Caco-2 (cell line): Measurements from ENCODE around the gene NPL. TPM values are rescaled to one million over a fixed set of nuclear protein-coding genes. Genes with fewer than 3 reads are reported as not detected.

ENCODE experiments used
- BruUV-seq: library from RNA; stranded (reverse); fragments of 400-500 nt; replicated peaks from 2 replicates; lab custom pipeline; 2021; lab: Mats Ljungman, UMichigan
- CTCF ChIA-PET: fragments of 300-600 bp; sonication (Branson Sonifier 250); formaldehyde crosslinking; loops from one replicate; lab custom pipeline; 2022; ENCODE audit warnings: antibody characterized with exemption; lab: Charles Lee
- POLR2A ChIA-PET: fragments of 300-600 bp; sonication (Branson Sonifier 250); formaldehyde crosslinking; loops from one replicate; lab custom pipeline; 2022; ENCODE audit warnings: antibody characterized with exemption; lab: Charles Lee
- DNase-seq, 2 experiments: peaks; one replicate each; pipeline versions ENCODE4 v3.0.0 to v3.0.0-alpha.2; 2020 to 2022
- H3K27me3 ChIP-seq: replicated peaks from 2 replicates; pipeline ENCODE4 v1.6.0; 2011; ENCODE audit warnings: low read length; ENCODE audit not compliant: control insufficient read depth, insufficient read depth
- H3K36me3 ChIP-seq: 2 replicates; pipeline ENCODE4 v1.5.1; 2011; ENCODE audit warnings: low read length; ENCODE audit not compliant: control insufficient read depth, insufficient read depth
- H3K4me1 ChIP-seq: fragments of 250-450 bp; sonication (Bioruptor Pico); 2 replicates; pipeline ENCODE4 v1.5.1; 2020; ENCODE audit warnings: mild to moderate bottlenecking
- H3K4me3 ChIP-seq: 2 replicates; pipeline ENCODE4 v1.5.1; 2011; ENCODE audit warnings: low read depth, mild to moderate bottlenecking, control low read depth, low read length
- H3K9me3 ChIP-seq: fragments of 250-450 bp; sonication (Bioruptor Pico); 2 replicates; pipeline ENCODE4 v1.5.1; 2020; ENCODE audit warnings: mild to moderate bottlenecking, moderate library complexity
- H3K27ac Mint-ChIP-seq: one replicate; pipeline ENCODE4 v1.8.0; 2022; ENCODE audit warnings: mixed read lengths; ENCODE audit not compliant: unreplicated experiment
- H3K27me3 Mint-ChIP-seq: one replicate; pipeline ENCODE4 v1.8.0; 2022; ENCODE audit warnings: mixed read lengths; ENCODE audit not compliant: insufficient read depth, unreplicated experiment
- H3K36me3 Mint-ChIP-seq: one replicate; pipeline ENCODE4 v1.8.0; 2022; ENCODE audit warnings: mild to moderate bottlenecking, mixed read lengths; ENCODE audit not compliant: insufficient read depth, unreplicated experiment
- H3K4me1 Mint-ChIP-seq: one replicate; pipeline ENCODE4 v1.8.0; 2022; ENCODE audit warnings: low read depth, mixed read lengths; ENCODE audit not compliant: unreplicated experiment
- H3K4me3 Mint-ChIP-seq: one replicate; pipeline ENCODE4 v1.8.0; 2022; ENCODE audit warnings: mild to moderate bottlenecking, moderate library complexity, mixed read lengths; ENCODE audit not compliant: unreplicated experiment
- H3K9me3 Mint-ChIP-seq: one replicate; pipeline ENCODE4 v1.8.0; 2022; ENCODE audit warnings: mixed read lengths; ENCODE audit not compliant: unreplicated experiment
- CTCF ChIP-seq, 2 experiments: fragments of 200-600 bp in 1 of 2; IDR thresholded peaks; 1 replicate in 1 of 2; 2 replicates in 1 of 2; pipeline versions ENCODE4 v1.5.1 to v1.8.0; 2011 to 2022; ENCODE audit warnings: antibody characterized with exemption in 1 of 2, control low read depth in 1 of 2, inconsistent platforms in 1 of 2, low read depth in 1 of 2, low read length in 1 of 2, mild to moderate bottlenecking in 1 of 2, moderate library complexity in 1 of 2; ENCODE audit not compliant: insufficient read depth in 1 of 2, severe bottlenecking in 1 of 2, unreplicated experiment in 1 of 2
- intact Hi-C: fragments of 100-400 bp; cut with micrococcal nuclease; formaldehyde crosslinking; loops from one replicate; pipeline ENCODE4 v1.10.0; 2022; ENCODE audit not compliant: unreplicated experiment
- total RNA-seq: library from RNA; stranded (reverse); gene quantifications from 2 replicates; pipeline ENCODE4 v1.2.3, GENCODE V29; 2022

The NPL gene
- total RNA-seq, 1 experiment from 2014 or later: 4.8 TPM

GRCh38 chr1:182752077-182752988 lies 37.2 kb upstream of the NPL start:
- CTCF ChIA-PET: no interaction called here

GRCh38 chr1:182754087-182754486 lies 35.5 kb upstream of the NPL start:
- intact Hi-C loops: no loop called here
- no peak overlapping the region for H3K27ac Mint-ChIP-seq
- no peak for TF ChIP-seq CTCF (IDR thresholded peaks at IDR 0.05; ENCODE audit: insufficient read depth in 1 of 2, low read depth in 1 of 2, low read length in 1 of 2, severe bottlenecking in 1 of 2, unreplicated experiment in 1 of 2)

More at GRCh38 chr1:182752077-182752988, 37.2 kb upstream of the NPL start:
- Mint-ChIP-seq H3K9me3 (no peaks in the 10 kb centered on the region), H3K4me1 (no peaks in the 10 kb centered on the region), H3K36me3 (no peaks in the 10 kb centered on the region), H3K27me3 (peaks cover 17% of the 10 kb centered on the region), H3K27ac (no peak overlapping the region), H3K4me3 (no peak overlapping the region)
- TF ChIP-seq CTCF (IDR thresholded peaks at IDR 0.05; ENCODE audit: insufficient read depth in 1 of 2, low read depth in 1 of 2, low read length in 1 of 2, severe bottlenecking in 1 of 2, unreplicated experiment in 1 of 2): no peak
- H3K9me3 ChIP-seq: no peaks in the 10 kb centered on the region; the same call in 1 of the 2 replicates
- no peak overlapping the region for H3K4me3 ChIP-seq
- no peaks in the 10 kb centered on the region for H3K27me3 ChIP-seq
- H3K4me1 ChIP-seq: no peaks in the 10 kb centered on the region
- intact Hi-C loops: no loop called here
- no TSS peak for BruUV-seq
- no peaks in the 10 kb centered on the region for H3K36me3 ChIP-seq
- POLR2A ChIA-PET: no interaction called here
- DNase-seq: no peak

GRCh38 chr1:182754543-182755314 lies 34.8 kb upstream of the NPL start:
- no peaks in the 10 kb centered on the region for H3K4me1 Mint-ChIP-seq
- H3K9me3 Mint-ChIP-seq: no peaks in the 10 kb centered on the region
- H3K36me3 ChIP-seq: no peaks in the 10 kb centered on the region
- no peak for DNase-seq
- no peak overlapping the region for H3K27ac Mint-ChIP-seq
- POLR2A ChIA-PET: interaction anchor here (0.8 kb wide), 1 partner anchor 165 kb away, joined by 3 read pairs; no protein-coding TSS in a partner anchor
- CTCF ChIA-PET: interaction anchor here (1.0 kb wide), 1 partner anchor 153 kb away, joined by 4 read pairs; no protein-coding TSS in a partner anchor
- peaks cover 6% of the 10 kb centered on the region for H3K27me3 Mint-ChIP-seq
- TF ChIP-seq CTCF (IDR thresholded peaks at IDR 0.05; ENCODE audit: insufficient read depth in 1 of 2, low read depth in 1 of 2, low read length in 1 of 2, severe bottlenecking in 1 of 2, unreplicated experiment in 1 of 2): no peak
- no TSS peak for BruUV-seq
- H3K4me3 Mint-ChIP-seq: no peak overlapping the region
- no peaks in the 10 kb centered on the region for H3K27me3 ChIP-seq
- H3K36me3 Mint-ChIP-seq: no peaks in the 10 kb centered on the region
- no peaks in the 10 kb centered on the region for H3K9me3 ChIP-seq
- H3K4me1 ChIP-seq: no peaks in the 10 kb centered on the region
- intact Hi-C loops: no loop called here
- no peak overlapping the region for H3K4me3 ChIP-seq

More at GRCh38 chr1:182754087-182754486, 35.5 kb upstream of the NPL start:
- H3K4me3 Mint-ChIP-seq: no peak overlapping the region
- BruUV-seq: no TSS peak
- no peaks in the 10 kb centered on the region; the same call in 1 of the 2 replicates for H3K9me3 ChIP-seq
- H3K27me3 ChIP-seq: no peaks in the 10 kb centered on the region
- no peaks in the 10 kb centered on the region for H3K36me3 Mint-ChIP-seq
- POLR2A ChIA-PET: interaction anchor here (0.8 kb wide), 1 partner anchor 164 kb away, joined by 3 read pairs; no protein-coding TSS in a partner anchor
- CTCF ChIA-PET: interaction anchor here (1.0 kb wide), 1 partner anchor 153 kb away, joined by 4 read pairs; no protein-coding TSS in a partner anchor
- no peak overlapping the region for H3K4me3 ChIP-seq
- H3K36me3 ChIP-seq: no peaks in the 10 kb centered on the region
- peaks cover 11% of the 10 kb centered on the region for H3K27me3 Mint-ChIP-seq
- no peak for DNase-seq
- no peaks in the 10 kb centered on the region for H3K4me1 Mint-ChIP-seq
- no peaks in the 10 kb centered on the region for H3K9me3 Mint-ChIP-seq
- no peaks in the 10 kb centered on the region for H3K4me1 ChIP-seq
